Pons (tissue), 1 donor: ENCODE measurements around the gene MVB12B.

ENCODE experiments used
- DNase-seq: peaks from one replicate; pipeline ENCODE4 v3.0.0-alpha.2; 2016; ENCODE audit warnings: low spot score

The MVB12B gene

DNA sequence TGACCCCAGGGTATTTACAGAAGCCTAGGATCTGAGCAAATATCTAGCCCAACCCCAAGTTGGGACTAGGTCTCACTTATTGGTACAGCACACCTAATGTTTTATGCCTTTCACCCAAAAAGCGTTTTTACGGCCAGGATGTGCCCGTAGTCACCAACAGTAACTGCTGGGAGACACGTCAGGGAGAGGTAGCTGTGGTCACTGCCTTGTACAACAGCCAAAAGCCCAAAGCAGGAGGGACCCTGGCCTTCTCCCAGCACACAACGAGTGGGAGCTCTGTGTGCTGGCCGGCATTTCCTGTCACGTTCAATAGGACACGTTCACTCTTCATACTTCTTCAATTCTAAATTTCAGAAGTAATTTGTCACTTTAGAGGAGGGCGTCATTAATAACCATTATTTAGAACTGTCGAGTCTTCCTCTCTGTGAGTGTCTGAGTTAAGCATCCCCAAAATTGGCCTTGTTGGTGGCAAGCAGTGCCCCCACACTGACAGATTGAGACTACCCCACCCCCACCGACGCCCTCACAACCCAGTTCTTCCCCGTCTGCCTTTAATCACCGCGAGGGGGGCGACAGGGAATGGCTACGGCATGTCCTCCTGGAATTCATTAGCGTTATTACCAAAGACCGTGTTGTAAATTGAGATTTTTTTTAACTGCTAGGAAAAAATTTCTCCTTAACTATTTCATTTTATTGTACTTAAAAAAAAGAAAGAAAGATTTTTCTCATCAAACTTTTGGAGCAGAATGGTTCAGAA lies 80.7 kb downstream of the MVB12B start:
- DNase-seq, result no peak

DNA sequence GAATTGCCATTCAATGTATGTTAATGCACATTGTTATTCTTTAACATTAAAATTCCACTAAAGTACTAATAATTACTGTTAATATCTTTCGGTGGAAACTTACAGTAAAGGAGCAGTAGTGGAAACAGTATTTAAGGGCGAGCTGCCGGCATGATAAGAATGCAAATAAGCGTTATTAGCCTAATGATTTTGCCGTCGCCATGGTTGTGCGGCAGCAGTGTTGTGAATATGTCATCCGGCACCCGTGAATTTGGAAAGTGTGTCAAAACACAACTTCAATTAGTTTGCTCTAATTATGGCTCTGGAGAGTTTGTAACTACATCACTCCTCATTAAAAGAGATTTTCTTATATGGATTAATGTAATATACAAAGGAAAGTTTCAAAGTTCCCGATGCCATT lies 81.4 kb downstream of the MVB12B start:
- DNase-seq, result no peak

DNA sequence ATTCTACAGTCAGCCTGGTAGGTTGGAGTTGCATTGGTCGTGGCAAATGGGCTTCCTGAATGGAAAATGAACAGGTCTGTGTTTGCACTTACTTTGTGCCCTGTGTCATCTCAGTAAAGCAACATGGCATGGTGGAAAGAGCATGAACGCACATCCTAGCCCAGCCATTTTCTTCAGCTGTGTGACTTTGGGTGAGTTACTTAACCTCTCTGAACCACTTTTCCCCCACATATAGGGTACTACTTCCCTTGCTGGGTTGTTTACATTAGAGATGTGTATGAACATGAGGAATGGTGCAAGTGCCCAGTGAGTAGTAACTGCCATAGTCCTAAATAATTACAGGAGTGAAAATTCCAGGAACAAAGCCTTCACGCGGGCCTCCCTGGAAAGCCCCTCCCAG lies 83.6 kb downstream of the MVB12B start:
- no peak for DNase-seq

DNA sequence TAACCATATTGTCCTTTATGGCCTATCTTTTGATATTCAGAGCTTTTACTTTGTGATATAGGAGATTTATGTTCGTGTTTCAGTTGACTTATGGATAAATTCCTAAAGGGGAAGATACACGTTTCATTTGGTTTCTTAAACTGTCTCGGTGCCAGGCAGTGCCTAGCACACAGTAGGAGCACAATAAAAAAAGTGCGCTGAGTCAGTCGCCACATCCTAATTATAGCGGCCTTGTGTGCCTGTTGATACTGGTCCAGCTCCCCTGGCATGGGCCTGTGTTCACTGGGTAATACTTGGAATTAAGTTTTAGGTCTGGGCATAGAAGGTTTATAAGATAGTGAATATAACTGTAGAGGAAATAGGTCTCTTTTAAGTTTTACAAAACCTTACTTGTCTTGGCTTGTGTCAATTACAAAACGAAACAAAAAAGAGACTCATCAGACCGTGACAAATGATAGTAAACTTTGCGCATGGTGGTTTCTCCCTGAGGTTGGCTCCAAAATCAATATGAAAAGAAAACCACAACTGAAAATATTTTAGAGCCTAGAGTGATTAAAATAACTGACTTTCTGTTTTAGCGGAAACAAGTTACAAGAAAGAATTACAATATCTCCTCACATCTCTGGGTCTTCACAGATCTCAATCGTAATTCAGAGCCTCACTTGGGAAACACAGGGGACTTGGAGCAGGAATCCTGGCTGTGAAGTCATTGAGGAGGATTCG lies 84.8 kb downstream of the MVB12B start:
- DNase-seq, result no peak

DNA sequence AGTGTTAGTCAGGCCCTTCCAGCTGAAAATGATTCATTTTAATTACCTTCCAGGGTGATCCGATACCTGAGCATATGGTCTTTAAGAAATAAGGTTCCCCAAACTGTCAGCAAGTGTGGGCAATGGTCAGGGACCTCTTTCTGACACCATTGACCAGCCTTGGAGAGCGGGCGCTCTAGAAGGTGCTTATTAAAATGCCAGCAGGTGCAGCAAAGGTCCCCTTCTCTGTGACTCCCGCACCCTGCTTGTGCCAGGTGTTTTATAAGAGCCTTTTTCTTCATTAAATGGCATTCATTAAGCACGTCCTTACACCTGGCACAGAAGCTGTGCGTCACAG lies 85.3 kb downstream of the MVB12B start:
- no peak for DNase-seq

DNA sequence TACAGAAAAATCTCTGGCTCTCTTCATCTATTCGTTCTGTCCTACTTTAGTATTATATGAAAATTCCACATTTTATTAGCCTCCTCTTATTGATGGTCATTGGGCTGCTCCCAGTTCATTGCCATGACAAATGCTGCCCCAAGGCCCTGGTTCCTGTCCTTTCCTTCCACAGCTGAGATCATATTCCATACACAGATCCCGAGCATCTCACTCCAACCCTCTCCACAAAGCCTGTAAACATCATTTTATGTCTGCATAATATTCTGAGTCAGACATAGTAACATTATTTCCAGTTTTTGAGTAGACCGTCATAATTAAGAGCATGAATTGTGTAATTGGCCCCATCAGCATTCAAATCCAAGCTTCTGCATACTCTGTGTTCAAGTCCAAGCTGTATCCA lies 86.3 kb downstream of the MVB12B start:
- DNase-seq, result no peak

DNA sequence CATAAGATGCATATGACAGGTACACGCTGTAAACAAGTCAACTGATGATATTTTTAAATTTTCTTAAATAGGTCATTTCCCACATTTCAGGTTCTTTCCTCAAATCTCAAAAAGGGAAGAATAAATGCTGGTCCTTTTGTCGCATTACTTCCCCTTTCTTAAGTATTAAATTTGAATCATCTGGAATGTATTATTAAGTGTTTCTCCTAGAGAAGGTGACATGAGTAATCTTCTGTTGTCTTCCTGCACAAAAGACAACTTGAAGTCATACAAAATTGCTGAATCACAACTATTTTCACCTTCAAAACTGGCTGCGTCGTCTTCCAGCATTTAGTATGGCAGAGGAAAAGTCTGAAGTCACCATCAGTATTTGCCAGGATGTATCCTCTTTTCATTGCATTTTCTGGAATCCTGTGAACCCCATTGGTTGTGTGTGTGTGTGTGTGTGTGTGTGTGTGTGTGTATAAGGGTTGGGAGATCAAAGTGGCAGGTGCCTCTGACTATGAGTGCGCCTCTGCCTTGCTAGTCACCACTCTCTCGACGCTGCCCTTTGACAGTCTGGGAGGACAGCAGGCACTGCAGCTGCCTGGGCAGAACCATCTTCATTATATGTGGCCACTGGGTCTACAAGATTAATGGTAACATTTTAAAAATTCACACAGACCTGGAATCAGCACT lies 86.9 kb downstream of the MVB12B start:
- no peak for DNase-seq

DNA sequence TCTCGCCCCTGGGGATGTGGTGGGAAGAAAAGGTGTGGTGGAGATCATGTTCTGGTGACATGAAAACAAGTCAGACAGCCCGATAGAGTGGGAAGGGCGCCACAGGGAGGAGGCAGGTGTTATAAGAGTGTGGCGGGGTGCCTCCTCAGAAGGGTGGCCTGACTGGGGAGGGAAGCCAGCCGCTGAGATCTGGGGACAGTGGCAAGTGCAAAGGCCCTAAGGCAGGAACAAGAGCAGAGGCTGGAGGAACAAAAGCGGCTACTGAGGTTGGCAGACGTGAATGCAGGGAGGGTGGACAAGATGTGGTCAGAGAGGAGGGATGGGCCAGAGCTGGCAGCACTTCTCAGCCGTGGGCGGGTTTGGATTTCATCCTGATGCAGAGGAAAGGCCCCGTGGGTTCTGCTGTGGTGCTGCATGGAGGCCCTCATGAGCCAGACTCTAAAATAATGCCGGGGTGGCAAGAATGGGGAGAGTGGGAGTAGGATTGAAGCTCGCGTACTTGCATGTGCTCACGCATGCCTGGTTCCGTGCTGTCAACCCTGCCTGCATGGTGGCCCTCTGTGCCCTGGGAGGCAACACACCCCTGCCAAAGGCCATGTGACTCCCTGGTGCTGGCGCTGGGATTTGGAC lies 89.2 kb downstream of the MVB12B start:
- no peak for DNase-seq

DNA sequence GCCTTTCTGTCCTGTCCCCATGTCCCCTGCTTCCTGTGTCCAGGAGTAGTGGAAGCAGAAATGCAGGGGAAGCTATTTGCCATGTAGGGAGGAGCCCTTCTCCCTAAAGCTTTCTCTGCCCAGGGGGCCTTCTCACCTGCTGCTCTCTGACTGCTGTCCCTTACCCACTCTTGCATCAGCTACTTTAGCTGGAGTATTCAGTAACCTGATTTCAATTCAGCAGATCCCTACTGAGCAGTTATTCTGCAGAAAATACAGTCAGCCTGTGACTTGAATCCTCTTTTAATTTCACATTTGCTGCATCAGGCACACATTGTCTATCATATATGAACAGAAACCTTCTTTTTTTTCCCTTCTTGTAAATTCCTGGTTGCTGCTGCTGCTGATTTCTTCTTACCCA lies 90.4 kb downstream of the MVB12B start:
- DNase-seq, result no peak

DNA sequence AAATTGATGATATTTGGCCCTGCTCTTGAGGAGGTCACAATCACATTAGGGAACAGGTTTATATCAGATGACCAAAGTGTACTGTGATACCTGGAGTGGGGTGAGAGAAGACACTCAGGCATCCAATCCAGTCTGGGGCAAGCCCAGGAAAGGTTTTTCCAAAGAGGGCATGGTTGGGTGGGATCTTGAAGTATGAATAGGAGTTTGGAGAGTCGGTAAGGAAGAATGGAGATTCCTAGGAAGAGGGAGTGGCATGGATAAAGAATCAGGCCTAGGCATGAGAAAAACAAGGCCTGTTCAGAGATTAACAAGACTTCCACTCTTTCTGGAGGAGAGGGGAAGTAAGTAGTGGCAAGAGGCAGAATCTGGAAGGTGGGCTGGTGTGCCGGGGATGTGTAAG lies 91.1 kb downstream of the MVB12B start:
- no peak for DNase-seq

DNA sequence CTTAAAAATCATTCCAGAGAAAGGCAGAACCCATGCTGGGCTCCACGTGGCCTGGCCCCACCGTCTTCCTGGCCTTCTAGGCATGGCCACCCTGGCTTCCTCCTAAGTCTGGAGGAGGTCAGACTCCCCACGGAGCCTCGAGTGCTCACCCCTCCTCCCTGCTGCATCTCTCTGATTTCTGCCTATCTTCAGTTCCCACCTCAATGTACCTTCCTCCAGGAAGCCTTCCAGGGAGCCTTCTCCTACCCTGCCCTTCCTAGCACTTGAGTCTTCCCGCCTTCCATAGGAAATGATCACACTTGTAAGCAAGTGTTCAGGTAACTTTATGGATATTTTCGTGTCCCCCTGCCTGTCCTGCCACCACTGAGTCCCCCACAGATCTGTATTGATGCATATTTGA lies 92.0 kb downstream of the MVB12B start:
- no peak for DNase-seq

DNA sequence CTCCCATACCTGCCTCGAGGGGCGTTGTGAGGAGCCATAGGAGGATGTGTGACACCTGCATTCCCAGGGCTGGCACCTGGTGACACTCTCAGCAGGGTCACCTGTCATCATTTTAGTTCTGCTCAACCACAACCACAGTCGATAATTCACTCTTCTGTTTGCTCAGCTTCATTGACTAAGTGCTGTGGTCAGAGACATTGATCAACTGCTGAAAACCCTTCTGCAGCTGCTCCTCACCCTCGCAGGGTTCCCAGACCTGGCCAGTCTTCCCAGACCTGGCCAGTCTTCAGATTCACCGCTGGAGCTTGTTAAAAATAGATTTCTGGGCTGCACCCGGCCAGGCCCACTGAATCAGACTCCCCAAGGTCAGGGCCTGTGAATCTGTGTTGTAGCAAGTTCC lies 92.8 kb downstream of the MVB12B start:
- no peak for DNase-seq

DNA sequence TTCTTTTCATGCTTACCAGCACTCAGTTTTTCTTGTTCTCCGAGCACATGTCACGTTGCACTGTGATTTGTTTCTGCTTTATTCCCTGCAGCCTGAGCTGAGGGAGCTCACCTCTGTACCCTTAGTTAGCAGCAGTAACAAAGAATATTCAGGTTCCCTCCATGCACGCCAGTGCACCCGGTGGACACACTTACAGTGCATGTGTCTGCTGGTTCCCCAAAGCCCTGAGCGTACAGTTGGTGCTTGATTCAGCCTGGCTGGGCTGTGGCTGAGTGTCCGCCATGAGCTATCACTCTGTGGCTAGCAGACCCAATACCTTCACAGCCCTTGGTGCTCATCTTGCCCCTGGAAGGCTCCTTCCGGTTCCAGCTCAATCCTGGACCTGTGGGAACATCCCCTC lies 93.5 kb downstream of the MVB12B start:
- no peak for DNase-seq

DNA sequence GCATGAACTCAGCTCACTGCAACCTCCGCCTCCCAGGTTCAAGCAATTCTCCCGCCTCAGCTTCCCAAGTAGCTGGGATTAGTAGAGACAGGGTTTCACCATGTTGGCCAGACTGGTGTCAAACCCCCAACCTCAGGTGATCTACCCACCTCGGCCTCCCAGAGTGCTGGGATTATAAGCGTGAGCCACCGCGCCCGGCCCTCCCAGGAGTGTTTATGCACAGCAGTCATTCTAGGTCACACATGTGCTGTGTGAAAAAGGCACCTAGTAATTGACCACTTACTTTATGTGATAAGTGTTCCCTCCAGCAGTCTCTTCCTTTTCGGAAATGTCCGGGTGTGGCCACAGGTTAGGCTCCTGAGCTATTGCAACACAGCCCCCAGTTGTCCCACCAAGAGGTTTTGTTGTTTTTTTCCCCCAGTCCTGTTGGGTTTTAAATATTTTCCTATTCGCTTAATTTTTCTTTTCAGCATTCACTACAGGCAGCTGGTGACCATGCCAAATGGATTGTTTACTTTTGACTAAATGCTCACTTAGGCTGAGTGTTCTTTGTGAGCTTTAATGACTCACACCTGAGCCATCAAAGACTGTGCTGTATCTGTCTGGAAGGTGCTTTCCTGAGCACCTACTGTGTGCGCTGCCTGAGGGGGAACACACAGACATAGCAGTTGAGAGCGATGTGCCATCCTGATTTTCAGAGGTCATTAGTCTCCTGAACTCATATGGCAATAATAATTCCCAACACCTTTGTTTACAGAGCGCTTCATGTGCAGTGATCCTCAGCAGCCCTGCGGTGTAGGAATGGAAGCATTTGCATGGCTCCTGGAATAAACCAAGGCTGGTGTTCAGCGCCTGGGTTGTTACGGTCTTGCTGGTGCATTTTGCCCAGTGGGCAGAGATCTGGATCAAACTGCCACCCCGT lies 94.3 kb downstream of the MVB12B start:
- no peak for DNase-seq

DNA sequence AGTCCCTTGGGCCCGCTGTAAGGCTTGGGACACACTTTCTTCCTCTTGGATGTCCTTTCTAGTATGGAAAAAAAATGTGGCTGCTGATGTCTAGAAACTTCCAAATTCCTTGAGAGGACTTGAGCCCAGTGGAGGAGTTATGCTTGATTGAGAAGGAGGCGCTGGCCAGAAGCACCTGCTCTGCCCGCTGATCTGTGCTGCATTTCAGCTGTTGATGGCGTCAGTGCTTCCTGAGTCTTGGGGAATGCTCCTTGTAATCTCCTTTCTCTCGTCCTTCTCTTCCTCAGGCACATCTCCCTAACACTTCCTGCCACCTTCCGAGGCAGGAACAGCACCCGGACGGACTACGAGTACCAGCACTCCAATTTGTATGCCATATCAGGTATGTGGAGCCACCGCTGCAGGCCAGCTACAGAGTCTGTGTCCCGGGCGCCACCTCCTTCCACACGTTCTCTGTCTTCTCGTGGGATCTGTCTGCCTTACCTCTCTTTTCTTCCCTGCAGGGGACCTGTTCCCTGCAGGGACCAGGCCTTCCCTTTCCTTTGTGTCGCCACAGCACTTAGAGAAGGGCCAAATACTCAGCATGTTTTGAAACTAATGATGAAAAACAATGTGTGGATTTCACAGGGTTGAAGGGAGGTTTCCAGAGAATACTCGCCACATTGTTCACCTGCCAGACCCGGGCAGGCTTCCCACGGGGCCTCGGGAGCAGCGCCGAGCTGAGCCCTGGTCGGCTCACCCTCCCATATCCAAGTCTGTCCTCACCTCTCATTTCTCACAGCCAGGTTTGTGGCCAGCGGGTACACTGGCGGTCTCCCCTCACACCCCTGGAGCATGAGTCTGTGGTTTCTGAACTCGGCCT lies 95.2 kb downstream of the MVB12B start:
- DNase-seq, result no peak

DNA sequence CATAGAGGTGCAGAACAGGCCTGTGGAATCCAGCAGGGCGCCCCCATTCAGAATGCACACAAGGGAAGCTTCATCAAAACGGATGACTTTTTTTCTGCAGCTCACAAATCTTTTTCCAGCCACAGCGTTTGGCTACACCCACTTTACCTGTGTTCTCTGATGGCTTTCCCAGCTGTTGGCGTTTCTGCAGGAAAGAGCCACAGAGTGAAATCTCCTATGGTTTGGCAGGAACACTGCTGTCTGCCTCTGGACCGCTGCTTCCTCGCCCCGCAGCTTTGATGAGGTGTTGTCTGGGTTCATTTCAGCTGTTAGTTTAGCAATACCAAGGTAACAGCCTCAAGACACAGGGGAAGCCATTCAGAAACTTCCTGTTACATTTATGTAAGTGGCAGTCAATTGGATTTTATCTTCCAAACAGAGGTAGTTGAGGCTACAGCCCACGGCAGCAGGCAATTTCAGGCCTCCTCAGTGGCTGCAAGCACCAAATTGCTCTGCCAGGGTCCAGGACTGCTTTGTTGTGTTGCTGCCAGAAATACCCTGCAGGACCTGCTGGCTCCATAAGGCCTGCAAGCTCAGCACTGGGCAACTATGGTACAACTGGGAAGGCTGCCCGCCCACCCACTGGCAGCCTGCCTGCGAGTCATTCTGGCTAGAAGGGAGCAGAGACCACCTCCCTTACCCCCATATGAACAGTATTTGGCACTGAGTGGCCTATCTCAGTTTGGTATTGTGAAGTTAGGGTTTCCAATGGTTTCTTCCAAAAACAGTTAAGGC lies 96.7 kb downstream of the MVB12B start:
- DNase-seq, result no peak

DNA sequence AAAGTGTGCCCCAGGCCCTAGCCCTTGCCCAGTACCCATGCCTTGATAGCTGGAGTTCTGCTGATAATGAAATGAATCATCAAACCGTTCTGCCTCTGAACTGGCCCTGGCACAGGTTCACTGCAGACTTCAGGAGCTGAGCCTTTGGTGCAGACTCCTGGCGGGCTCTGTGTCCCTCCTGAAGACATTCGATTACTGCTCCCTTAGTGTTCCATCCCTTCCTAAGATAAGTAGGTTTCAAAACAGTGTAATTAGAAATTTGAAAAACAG lies 97.2 kb downstream of the MVB12B start:
- no peak for DNase-seq

DNA sequence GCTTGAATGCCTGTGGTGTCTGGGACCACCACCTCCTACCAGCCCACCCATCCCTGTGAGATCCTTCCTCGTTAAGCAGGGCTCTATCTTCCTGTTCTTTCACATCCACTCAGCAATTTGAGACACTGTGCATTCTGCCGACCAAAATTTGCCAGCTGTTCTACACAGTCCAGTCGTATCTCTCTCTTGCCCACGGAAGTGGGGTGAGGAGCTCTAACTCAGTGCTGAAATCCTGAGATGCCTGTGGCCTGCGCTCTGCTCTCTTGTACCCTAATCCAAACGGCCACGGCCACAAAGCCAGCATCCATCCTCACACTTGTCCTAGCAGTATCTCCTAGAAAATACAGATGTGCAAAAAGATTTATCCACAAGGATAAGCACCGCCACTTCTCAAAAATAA lies 97.9 kb downstream of the MVB12B start:
- no peak for DNase-seq

DNA sequence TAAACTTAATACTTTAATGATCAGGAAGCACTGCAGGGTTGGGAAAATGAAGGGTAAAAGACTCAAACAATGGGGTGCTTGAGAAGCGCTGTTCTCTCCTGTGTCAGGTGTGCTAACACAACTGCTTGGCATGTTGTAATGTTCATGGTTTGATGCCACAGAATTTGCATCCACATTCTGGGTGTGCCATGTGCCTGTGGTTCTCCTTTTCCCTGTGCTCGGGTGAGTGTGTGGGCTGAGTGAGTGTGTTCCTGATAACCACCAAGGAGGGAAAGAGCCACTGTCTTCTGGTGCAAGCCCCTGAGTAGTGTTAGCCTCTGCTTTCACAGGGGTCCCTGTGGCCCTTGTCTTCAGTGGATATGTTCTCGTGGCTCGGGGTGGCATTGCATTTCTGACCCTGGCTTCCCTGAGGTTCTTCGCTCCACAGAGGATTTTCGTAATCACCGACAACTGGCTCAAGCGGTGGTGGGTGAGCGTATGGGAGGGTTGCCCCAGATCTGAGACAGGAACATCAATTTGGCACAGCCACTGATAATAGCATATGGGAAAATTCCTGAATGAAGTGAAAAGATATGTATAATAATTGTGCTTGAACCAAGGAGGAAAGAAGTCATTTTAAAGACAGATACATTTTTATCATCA lies 102.0 kb downstream of the MVB12B start:
- no peak for DNase-seq

DNA sequence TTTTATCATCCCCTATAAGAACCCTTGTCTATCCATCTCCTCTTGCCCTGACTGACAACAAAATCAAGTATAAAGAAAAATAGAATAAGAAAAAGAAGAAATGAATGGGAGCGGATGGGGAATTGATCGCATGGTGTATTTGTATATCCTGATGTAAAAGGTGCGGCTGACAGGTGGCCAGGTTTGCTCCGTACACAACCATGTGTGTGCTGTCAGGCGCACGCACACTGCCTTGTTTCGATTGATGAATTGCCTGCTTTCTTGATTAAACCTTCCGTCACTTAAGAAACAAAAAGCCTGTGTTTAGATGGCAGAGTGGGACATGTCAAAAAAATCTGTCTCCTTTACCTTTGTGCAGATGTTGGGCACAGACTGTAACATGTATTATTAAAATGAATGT lies 102.6 kb downstream of the MVB12B start:
- DNase-seq, result no peak
